Activated CD8-positive, alpha-beta memory T cell treated with anti-CD3 and anti-CD28 coated beads for 1 hour (primary cell): ENCODE results near the gene FRRS1.
"Not testable (repeated sequence)": the region's sequence is repeated elsewhere in the genome, so short reads cannot be mapped to it uniquely, and the experiment has no call there.

Experiments
- DNase-seq, 2 donors: peaks; one replicate each; pipeline ENCODE4 v3.0.0-alpha.2; 2020; ENCODE audit warnings: low read depth in 1 of 2; ENCODE audit errors: extremely low read depth in 1 of 2

Gene FRRS1

DNA sequence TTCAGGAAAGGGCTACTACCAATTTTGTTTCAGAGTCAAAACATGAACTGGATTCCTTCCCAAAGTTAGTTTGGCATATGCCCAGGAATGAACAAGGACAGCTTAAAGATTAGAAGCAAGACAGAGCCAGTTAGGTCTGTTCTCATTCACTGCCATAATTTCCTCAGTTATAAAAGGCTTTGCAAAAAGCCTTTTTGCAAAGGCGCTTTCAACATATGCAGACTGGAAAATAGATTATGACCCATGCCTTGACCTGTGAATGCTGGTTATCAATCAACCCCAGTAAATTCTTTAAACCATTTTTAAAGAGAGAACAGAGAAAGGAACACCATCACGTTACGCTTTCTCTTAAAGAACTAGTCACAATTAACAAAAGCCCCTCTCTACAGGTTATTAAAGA lies 1.7 kb upstream of the FRRS1 start:
- DNase-seq, result no peak

DNA sequence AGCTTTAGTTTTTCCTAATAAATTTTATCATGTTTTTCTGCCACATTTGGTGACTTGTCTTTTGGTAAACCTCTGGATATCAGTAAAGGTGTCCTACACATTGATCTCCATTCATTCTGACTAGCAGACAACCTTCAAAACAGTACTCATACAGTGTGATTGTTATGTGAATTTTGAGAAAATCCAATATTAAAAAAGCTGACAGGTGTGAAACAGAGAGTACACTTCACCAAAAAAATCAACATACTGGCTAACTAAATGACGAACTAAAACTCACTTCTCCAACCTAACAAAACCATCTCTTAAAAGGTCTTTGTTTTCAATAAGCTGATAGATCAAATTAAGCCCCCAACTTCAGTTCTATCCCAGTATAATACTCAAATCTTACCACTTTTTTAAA lies 1.5 kb downstream of the FRRS1 start:
- no peak for DNase-seq

DNA sequence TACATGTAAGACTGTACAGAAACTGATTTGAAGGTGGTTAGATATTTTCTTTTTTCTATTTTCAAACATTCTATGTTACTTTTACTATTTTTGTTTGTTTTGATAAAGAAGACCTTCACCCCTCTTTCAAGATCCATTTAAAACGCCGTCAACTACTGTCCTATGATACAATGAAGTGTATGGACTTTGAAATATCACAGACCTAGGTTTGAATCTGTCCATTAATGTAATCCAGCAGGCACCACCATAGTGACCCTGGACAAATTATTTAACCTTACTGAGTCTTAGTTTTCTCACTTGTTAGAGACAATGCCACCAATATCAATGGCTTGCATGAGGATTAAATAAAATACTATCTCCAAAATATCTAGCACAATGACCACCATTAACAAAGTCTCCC lies 2.0 kb downstream of the FRRS1 start:
- no peak for DNase-seq

DNA sequence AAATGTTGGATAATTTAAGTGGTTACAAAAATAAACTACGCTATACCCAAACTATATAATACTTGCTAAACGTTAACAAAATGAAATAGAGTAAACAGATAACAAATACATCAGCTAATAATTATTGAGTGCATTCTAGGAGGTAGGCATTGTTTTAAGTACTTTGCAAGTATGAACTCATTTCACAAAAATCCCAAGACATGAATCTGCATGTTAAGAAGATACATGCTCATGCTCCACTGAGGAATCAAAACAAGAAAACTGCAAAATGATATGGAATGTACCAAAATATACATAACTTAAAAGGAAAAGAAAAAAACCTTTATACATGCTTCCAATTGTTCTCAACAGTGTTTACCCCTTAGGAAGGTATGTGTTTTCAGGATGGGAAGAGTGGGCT lies 2.5 kb downstream of the FRRS1 start:
- no peak for DNase-seq

DNA sequence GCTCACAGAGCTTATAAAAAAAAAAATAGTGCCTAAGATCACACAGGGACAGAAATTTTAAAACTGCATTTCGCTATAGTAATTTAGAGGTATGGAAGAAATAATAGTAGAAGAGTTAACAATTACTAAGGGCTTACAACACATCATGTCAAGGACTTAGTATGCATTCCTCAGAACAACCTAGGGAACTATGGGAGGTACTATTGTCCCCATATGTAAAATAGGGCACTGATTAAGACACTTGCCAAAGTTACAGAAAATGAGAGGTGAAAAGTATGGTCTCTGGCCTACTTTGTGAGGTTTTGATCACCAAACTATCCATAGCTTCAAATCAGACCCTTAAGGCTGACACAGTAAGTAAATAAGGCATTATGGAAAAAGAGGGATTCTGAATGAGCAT lies 4.7 kb downstream of the FRRS1 start:
- DNase-seq, result no peak

DNA sequence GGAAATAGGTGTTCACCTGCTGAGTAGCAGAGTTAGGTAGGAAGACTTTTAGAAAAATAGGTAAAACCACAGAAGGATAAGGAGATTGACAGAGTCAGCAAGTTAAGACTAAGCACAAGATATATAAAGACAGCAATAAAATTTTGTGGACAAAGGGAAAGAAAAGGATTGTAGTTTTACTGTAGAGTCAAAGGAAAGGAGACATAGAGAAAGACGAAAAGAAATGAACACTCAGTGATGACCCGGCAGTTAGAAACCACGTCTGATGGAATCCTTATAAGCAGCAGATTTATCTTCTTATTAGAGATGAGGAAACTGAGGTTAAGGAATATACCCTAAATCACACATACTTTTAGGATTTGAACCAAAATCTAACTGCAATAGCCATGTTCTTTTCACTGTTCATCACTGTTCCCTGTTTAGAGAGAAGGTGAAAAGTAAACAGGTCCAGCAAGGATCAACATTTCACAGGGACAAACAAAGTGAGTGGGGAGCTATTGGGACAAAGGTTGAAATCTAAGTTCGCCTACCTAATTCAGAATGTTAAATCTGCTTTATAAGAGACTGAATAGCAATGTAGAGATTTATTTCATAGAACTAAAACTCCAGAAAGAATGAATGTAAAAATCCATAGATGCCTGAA lies 6.8 kb downstream of the FRRS1 start:
- DNase-seq, result no peak

DNA sequence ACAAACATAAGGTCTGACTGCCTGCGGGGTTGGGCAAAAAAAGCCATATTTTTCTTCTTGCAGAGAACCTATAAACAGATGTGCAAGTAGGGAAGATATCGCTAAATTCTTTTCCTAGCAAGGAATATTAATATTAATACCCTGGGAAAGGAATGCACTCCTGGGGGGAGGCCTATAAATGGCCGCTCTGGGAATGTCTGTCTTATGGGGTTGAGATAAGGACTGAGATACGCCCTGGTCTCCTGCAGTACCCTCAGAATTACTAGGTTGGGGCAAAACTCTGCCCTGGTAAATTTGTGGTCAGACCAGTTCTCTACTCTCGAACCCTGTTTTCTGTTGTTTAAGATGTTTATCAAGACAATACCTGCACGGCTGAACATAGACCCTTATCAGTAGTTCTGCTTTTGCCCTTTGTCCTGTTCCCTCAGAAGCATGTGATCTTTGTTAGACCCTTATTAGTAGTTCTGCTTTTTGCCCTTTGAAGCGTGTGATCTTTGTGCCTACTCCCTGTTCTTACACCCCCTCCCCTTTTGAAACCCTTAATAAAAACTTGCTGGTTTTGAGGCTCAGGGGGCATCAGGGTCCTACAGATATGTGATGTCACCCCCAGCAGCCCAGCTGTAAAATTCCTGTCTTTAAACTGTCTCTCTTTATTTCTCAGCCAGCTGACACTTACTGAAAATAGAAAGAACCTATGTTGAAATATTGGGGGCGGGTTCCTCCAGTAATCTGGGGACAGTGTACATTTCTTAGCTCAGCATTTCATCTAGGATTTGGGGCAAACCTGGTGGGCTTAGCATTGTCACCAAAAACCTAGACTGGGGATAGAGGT lies 7.5 kb downstream of the FRRS1 start:
- not testable (repeated sequence) for DNase-seq

DNA sequence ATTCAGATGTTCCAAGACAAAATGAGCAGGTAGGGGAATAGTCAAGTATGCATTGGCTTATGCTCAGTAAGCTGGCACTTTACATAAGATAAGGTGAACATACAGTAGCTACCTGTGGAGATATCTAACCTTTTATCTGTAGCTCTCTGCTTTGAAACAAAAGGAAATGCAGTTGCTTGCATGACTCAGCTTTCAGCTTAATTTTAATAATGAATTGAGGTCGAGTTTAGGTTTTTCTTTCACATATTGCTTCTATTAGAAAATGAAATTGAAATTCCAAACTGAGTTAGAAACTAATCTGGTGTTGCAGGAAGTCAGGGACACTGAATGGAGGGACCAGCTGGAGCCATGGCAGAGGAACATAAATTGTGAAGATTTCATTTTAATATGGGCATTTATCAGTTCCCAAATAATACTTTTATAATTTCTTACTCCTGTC lies 8.3 kb downstream of the FRRS1 start:
- DNase-seq, result no peak

DNA sequence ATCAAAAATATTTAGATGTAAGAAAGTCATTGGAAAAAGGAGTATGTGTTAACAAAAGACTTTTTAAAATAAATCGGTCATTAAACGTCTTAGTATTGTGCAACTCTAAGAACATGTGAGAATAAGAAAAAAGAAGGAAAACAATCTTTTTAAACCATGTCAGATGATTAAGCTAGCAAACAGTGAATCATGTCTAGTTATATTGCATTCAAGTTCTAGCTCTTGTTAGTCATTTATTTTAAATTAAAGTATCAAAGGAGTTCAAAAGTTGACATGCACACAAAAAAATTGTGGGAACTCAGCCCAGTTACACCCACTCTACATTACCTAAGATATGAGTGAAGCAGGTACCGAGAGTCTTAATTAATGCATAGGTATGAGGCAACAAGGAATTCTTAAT lies 9.8 kb downstream of the FRRS1 start:
- DNase-seq, result no peak

DNA sequence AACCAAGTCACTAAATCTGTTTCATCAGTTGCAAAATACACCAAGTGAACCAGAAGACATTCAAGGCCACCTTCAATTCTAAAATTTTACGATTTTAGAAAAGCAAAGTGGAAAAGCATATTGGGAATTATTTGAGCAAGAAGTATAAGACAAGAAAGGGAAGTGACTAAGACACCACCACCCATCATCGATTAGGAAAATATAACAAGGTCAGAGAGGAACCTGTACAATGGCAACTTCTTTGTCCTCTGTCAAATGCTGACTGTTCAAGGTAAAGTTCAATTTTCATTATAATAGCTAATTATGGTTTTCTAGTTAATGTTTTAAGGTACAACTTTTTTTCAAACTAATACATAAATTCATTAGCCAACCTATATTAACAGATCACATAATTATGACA lies 10.8 kb downstream of the FRRS1 start:
- no peak for DNase-seq

DNA sequence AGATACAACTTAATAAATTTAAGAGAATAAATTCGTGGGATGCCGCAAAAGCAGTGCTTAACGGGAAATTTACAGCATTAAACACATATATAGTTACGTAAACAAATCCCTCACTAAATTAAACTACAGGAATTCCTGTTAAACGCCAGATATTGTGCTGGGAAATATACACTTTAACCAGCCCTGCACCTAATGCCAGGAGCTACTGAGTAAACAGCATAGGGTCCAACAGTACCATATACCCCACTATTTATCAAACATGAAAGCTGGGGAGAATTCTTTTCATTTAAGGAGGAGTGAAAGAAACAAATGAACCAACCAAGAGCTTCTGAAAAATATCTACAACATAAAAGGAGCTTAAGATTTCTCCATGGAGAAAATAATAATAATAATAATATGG lies 11.7 kb downstream of the FRRS1 start:
- no peak for DNase-seq

DNA sequence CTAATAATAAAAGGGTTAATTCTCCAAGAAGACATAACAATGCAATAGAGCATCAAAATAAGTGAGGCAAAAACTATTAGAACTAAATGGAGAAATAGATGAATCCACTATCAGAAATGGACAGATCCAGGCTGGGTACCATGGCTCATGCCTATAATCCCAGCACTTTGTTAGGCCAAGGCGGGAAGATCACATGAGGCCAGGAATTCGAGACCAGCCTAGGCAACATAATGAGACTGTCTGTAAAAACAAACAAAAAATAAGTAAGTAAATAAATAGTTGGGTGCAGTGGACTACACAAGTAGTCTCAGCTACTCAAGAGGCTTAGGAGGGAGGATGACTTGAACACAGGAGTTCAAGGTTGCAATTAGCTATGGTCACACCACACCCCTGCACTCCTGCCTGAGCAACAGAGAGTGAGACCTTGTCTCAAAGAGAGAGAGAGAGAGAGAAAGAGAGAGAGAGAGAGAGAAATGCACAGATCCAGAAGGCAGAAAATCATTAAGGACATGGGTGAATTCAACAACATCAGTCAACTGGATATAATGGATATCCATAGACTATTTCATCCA lies 12.3 kb downstream of the FRRS1 start:
- no peak for DNase-seq

DNA sequence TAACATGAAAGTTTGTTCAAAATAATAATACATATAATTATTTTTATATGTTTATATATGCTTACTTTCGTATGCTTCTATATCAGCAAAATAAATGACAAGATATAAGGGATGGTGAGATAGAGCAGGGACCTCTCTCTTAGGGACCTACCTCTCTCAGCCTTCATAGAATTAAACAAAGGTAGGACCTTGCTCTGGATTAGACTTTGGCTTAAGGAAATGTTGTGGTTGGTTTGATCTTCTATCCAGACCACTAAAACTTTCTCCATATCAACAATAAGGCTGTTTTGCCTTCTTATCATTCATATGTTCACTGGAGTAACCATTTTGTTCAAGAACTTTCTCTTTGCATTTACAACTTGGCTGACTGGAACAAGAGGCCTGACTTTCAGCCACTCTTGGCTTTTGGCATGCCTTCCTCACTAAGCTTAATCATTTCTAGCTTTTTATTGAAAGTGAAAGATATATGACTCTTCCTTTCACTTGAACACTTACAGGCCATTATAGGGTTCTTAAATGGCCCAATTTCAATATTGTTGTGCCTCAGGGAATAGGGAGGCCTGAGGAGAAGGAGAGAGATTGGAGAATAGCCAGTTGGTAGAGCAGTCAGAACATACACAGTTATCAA lies 14.4 kb downstream of the FRRS1 start:
- no peak for DNase-seq

DNA sequence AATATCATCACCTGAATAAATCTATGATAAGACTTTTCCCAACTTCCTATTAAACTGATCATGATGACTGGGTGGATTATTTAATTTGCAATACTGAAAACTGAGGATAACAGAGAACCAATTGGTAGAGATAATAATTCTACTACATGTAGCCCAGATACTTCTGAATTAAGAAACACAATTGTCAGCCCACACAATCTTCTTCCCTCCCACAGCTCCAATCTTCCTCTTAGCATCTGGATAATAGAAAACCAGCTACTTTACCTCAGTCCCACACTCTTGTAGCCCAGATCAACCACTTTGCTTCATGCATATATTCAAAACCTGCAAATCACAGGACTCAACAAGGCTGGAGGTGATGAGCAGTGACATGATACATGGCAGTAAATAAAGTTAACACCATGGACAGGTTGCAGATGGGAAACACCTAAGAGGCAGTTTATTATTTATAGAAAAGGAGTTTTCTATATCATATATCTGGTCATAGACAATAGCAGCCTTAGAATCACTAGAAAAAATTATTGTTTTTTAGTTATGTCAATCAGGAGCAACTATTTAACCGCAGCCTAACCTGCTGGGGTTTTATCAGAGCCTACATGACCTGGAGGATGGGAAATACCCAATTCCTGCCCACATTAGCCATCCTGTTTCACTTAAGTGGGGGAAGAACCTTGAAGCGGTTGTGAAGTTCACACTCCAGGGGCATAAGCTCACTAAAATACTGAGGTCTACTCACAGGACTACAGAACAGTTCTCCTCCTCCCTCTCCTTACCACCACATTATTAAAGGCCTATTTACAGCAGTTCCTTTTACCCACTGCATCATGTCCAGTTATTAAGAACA lies 16.7 kb downstream of the FRRS1 start:
- no peak for DNase-seq

DNA sequence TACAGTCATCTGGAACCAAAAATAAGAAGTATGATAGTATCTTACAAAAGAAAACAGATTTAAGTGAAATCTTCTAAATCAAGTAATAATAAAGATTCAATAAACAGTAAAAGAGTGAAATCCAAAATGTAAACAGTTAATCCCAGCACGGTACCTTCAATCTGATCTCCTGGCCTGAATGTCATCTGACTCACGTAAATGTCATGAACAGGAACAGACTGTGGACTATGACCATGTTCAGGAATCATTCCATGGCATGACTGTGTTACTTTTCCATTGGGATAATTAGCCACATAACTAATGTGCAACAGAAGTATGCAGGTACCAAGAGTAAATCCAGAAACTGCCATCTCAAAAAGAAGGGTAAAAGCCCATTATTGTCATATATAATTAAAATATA lies 18.0 kb downstream of the FRRS1 start:
- DNase-seq, result no peak

DNA sequence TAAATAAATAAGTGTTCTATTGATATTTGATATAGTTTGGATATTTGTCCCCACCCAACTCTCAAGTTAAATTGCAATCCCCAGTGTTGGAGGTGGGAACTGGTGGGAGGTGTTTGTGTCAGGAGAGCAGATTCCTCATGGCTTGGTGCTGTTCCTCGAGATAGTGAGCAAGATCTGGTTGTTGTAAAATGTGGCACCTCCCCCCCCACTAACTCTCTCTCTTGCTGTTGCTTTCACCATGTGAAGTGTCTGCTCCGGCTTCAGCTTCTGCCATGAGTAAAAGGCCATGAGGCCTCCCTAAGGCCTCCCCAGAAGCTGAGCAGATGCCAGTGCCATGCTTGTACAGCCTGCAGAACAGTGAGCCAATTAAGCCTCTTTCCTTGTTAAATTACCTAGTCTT lies 20.8 kb downstream of the FRRS1 start:
- DNase-seq, result no peak

DNA sequence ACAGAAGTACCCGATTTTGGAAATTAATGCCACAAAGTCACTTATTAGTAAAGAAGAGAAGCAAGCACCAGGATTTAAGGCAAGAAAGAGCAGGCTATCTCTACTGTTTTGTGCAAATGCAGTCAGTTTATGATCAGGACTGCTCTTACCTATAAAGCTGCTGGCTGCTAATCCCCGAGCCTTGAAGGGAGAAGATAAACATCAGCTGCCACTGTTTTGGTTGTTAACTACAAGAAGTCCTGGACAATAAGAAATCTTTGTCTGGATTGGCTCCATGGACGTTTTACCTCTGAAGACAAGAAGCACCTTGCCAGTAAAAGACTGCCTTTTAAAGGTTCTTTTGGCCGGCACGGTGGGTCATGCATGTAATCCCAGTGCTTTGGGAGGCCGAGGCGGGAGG lies 21.4 kb downstream of the FRRS1 start:
- no peak for DNase-seq

DNA sequence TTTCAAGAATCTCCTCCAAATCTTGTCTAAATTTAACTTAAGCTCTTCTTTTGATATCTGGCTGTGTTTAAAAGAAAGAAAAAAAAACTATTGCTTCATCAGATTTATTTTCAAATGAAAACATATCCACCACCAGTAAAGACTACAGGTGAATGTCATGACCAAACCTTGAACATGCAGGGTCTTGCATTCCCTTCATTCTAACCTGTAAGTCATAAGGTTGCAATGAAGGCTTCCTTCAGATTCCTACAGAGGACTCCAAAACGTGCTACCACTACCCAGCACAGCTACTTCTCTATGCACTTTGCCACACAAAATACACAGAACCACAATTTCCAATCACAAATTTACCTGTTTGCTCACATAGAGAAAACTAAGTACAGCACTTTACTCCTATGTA lies 26.3 kb downstream of the FRRS1 start:
- DNase-seq, result no peak

DNA sequence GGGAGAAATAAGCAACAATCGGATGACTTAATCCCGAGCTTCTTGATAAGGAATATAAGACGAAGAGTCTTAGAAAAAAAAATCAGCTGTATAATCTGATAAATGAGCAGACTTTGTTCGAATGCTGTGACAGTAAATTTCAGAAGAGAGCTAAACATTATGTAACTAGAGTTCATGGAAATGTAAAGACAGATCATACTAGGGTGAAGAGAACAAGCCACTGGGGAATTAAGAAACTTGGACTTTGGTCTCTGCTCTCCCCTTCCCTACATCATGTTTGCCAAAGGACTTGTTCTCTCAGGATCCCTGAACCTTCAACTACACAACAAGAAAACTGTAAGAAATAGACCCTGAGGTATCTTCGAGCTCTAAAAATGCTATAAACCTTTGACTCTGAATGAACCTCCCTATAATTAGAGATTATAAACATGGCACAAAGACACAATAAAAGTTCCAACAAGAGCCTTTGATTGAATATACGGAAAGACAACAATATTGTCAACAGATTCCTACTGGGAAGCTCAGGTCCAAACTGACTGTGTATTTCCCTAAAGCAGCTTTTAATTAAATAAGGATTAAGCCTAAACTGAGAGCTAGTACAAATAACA lies 27.5 kb downstream of the FRRS1 start:
- no peak for DNase-seq

DNA sequence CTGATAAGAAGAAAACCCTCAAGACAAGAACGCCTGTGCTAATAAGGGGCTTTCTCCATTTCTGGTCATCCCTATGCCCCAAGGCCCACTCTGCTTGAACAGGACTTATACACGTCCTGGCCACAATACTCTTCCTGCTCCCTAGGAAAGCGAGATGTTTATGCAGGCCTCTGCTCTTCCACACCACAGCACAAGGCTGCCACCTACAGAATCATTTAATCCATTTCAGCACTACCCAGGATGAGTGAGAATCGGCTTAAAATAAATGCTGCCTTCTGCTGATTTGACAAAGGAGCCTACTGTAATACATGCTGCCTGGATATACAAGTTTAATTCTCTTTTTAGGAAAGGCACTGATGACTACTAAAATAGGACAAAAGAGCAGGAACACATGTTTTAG lies 29.4 kb downstream of the FRRS1 start:
- DNase-seq, result no peak

DNA sequence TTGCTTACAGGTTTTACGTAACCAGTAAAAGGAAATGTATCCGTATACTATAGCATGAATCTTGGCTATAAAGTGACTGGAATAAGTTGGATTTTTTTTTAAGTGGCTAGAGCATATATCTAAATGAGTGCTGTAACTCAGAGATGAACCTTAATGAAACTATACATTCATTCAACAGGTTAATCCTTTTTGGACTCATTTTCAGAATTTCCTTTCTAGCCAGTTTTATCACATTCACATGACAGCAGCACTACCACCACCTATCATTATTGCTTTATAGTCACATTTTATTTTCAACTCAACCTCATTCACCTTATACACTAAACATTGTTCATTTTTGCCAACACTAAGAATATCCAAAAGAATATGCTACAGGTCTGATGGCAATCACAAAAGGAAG lies 30.6 kb downstream of the FRRS1 start:
- DNase-seq, result no peak
